ENCODE data around the gene TMEM134.

Gene TMEM134

DNA sequence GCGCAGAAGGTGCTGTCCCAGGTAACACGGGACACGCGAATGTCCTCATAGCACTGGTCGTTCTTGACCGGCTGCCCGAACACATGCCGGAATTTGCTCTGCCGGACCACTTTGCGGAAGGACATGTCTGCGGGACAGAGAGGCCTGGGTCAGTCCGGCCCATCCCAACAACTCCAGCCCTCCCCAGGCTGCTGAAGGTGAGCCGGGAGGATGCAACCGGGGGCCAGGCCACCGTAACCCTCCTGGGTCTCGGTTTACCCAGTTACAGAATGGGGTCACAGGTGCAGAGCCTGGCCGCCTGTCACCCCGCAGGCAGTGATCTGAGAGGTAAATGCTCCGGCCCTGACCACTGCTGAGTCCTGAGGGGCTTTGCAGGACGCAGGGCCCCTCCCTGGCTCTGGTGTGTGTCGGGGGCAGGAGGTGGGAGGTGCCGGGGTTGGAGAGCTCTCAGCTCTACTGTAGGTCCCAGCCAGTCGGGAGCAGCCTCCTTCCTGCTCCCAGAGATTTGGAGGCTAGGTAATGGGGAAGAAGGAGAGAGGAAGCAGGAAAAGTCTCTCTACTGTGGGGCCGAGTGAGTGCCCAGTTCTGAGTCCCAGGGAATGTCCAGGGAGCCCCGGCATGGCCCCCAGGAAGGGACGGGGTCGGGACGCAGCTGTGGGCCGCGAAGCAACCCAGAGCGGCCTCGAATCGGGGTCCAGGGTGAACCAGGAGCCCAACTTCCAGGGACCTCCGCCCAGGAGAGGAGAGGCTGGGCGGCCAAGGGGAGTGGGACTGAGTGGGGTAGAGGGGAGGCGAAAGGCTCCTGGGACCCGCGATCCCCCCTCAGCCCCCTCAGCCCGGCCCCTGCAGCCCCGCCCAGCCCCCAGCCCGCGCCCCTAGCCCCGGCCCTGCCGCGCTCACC is 26.3 kb downstream of the TMEM134 start:
- peaks cover 9 to 11% of the 10 kb centered on the region in 2 experiments for H3K4me1 ChIP-seq (ENCODE audit: control insufficient read depth in 1 of 2, insufficient read depth in 1 of 2, low read depth in 1 of 2, low read length in 1 of 2)
- no peak for TF ChIP-seq CTCF (IDR thresholded peaks at IDR 0.05)

DNA sequence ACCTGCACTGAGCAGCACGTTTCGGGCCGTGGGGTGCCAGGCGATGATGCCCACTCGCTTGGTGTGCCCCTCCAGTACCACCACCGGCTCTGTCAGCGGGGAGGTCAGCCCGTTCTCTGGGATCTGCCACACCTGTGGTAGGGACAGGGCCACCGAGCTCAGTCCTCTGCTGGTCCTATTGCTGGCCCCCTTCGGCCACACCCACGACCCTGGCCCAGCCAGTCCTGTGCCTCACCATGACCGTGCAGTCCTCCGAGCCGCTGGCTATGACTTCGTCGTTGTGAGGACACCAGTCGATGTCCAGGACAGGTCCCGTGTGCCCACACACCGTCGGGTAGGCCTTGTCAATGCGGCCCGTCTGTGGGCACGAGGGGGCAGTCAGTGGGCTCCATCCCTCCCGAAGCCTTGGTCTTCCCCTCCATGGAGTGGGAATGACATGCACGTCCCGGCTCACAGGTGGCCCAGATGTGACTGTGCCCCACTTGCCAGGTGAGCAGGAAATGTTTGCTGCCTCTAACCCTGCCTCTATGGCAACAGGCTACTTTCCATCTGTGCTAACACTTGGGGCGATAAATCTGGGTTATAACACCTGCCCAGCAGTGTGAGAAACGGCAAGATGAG is 27.2 kb downstream of the TMEM134 start:
- H3K36me3 ChIP-seq, result peaks cover 22% of the 10 kb centered on the region
- no peak for TF ChIP-seq CTCF (IDR thresholded peaks at IDR 0.05)
- H3K27me3 ChIP-seq, result no peaks in the 10 kb centered on the region
- H3K4me1 ChIP-seq (ENCODE audit: control insufficient read depth in 1 of 2, insufficient read depth in 1 of 2, low read depth in 1 of 2, low read length in 1 of 2), result peaks cover 15 to 17% of the 10 kb centered on the region in 2 experiments
- no peaks in the 10 kb centered on the region for H3K9me3 ChIP-seq
- H3K4me3 ChIP-seq (ENCODE audit: low read depth in 1 of 2, low read length in 1 of 2), result no peak overlapping the region
- H3K27ac ChIP-seq, result peak overlapping the region; percentile 77

More for the DNA sequence above, 26.3 kb downstream of the TMEM134 start:
- peaks cover 19% of the 10 kb centered on the region for H3K36me3 ChIP-seq
- H3K9me3 ChIP-seq, result no peaks in the 10 kb centered on the region
- no peaks in the 10 kb centered on the region for H3K27me3 ChIP-seq
- peak overlapping the region; percentile 77 for H3K27ac ChIP-seq
- H3K4me3 ChIP-seq (ENCODE audit: low read depth in 1 of 2, low read length in 1 of 2), result peak overlapping the region; percentile 72 to 76

DNA sequence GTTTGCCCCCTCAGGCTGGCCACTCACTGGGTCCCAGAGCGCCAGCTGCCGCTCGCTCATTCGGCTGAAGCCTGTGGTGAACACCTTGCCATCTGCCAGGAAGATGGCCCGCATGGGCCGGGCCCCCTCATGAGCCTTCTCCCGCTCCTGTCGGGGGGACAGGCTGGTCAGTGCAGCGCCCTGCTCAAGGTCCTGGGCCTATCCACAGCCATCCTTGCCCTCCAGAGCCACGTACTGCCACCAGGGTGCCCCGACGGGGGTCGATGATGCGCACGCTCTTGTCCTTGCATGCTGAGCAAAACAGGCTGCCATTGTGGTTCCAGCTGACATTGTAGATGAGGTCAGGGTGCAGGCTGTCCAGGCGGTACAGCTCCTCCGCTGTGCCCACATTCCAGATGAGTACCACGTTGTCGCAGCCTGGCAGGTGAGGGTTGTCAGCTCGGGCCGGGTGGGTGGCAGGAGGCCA is 27.9 kb downstream of the TMEM134 start:
- Histone ChIP-seq H3K4me1 (ENCODE audit: control insufficient read depth in 1 of 2, insufficient read depth in 1 of 2, low read depth in 1 of 2, low read length in 1 of 2) (peaks cover 22 to 24% of the 10 kb centered on the region in 2 experiments), H3K27ac (peak overlapping the region; percentile 21), H3K9me3 (no peaks in the 10 kb centered on the region), H3K36me3 (peaks cover 23% of the 10 kb centered on the region), H3K4me3 (ENCODE audit: low read depth in 1 of 2, low read length in 1 of 2) (no peak overlapping the region), H3K27me3 (no peaks in the 10 kb centered on the region)
- no peak for TF ChIP-seq CTCF (IDR thresholded peaks at IDR 0.05)

GRCh38 chr11:67440229-67441097 is 28.6 kb downstream of the TMEM134 start:
- TF ChIP-seq CTCF (IDR thresholded peaks at IDR 0.05), result no peak
- no peaks in the 10 kb centered on the region for H3K27me3 ChIP-seq
- peaks cover 30% of the 10 kb centered on the region for H3K36me3 ChIP-seq
- no peak overlapping the region for H3K4me3 ChIP-seq (ENCODE audit: low read depth in 1 of 2, low read length in 1 of 2)
- H3K27ac ChIP-seq, result peak overlapping the region; percentile 33
- H3K4me1 ChIP-seq (ENCODE audit: control insufficient read depth in 1 of 2, insufficient read depth in 1 of 2, low read depth in 1 of 2, low read length in 1 of 2), result peaks cover 23 to 25% of the 10 kb centered on the region in 2 experiments
- no peaks in the 10 kb centered on the region for H3K9me3 ChIP-seq

Data from neutrophil (primary cell).